ENCODE results near the gene ZFYVE9. TPM values are rescaled to one million over a fixed set of nuclear protein-coding genes. Genes with fewer than 3 reads are reported as not detected.

Gene ZFYVE9
- total and polyA plus RNA-seq, 2 of the 13 experiments (the other 11 are each of a cell fraction or from before 2014, with no cell fraction given): 9.2 to 19.8 TPM

GRCh38 chr1:52356818-52357355 is 215.0 kb downstream of the ZFYVE9 start:
- Histone ChIP-seq H4K20me1 (ENCODE audit: insufficient read depth, low read length) (no peaks in the 10 kb centered on the region), H2AFZ (ENCODE audit: low read length) (no peak overlapping the region), H3K9me3 (ENCODE audit: low read length) (no peaks in the 10 kb centered on the region), H3K4me1 (ENCODE audit: insufficient read depth, low read length) (no peaks in the 10 kb centered on the region), H3K9ac (ENCODE audit: insufficient read depth, low read depth, low read length) (no peak overlapping the region), H3K4me3 (replicated peaks in 1 of 3; ENCODE audit: insufficient read depth in 1 of 3, low read depth in 2 of 3, low read length in 3 of 3) (no peak overlapping the region), H3K27me3 (ENCODE audit: control insufficient read depth in 1 of 2, insufficient read depth in 2 of 2, low read length in 2 of 2) (no peaks in the 10 kb centered on the region), H3K4me2 (ENCODE audit: low read depth, low read length) (no peak overlapping the region), H3K36me3 (replicated peaks in 1 of 2; ENCODE audit: control insufficient read depth in 1 of 2, insufficient read depth in 2 of 2, low read length in 2 of 2) (peaks cover 63 to 92% of the 10 kb centered on the region in 2 experiments), H3K27ac (ENCODE audit: extremely low read length, insufficient read depth, low read length) (no peak overlapping the region), H3K79me2 (ENCODE audit: insufficient read depth, low read length) (no peaks in the 10 kb centered on the region)
- ATAC-seq (no peak), FAIRE-seq (no peak), DNase-seq (ENCODE audit: low spot score) (no peak)
- POLR2A ChIA-PET: no interaction called here
- BruUV-seq (replicated peaks): no TSS peak
- WGBS (ENCODE audit: low lambda C conversion rate): 98% methylated on average over 8 of the region's 8 CpGs
- intact Hi-C loops (cut with micrococcal nuclease; ENCODE audit: unreplicated experiment) (no loop called here), in situ Hi-C loops (cut with HindIII; ENCODE audit: extremely low pct_ligation_motif_present, low pct_unique_long_range_greater_than_20kb) (no loop called here)
- TF ChIP-seq RXRA (CRISPR knock-in tag; IDR thresholded peaks at IDR 0.05) (no peak), BCLAF1 (IDR thresholded peaks at IDR 0.05) (no peak), ZSCAN30 (CRISPR knock-in tag; IDR thresholded peaks at IDR 0.05) (no peak), TAF1 (CRISPR knock-in tag; IDR thresholded peaks at IDR 0.05) (no peak), ZNF782 (CRISPR knock-in tag; IDR thresholded peaks at IDR 0.05; ENCODE audit: borderline replicate concordance) (no peak), ZNF878 (CRISPR knock-in tag; IDR thresholded peaks at IDR 0.05) (no peak), SRY (CRISPR knock-in tag; IDR thresholded peaks at IDR 0.05) (no peak)
- CTCF ChIA-PET (ENCODE audit: low intra/inter-chr PET ratio, low total read pairs): no interaction called here

All from HepG2 (cell line).